Gastroesophageal sphincter (tissue), 3 donors: ENCODE measurements around the gene MMP20.

Experiments used
- CTCF ChIP-seq, 4 experiments: fragments of 200-600 bp in 2 of 4; fragments of 450-650 bp in 2 of 4; sonication (generic) in 1 of 4; IDR thresholded peaks; one replicate each; pipeline ENCODE4 v1.5.1; 2017 to 2019; ENCODE audit warnings: antibody characterized with exemption in 4 of 4, mild to moderate bottlenecking in 2 of 4, moderate library complexity in 2 of 4
- POLR2A ChIP-seq, 2 donors: fragments of 450-650 bp; IDR thresholded peaks; one replicate each; pipeline ENCODE4 v1.6.1; 2017; ENCODE audit warnings: antibody characterized with exemption in 2 of 2, mild to moderate bottlenecking in 2 of 2, moderate library complexity in 1 of 2

DNA sequence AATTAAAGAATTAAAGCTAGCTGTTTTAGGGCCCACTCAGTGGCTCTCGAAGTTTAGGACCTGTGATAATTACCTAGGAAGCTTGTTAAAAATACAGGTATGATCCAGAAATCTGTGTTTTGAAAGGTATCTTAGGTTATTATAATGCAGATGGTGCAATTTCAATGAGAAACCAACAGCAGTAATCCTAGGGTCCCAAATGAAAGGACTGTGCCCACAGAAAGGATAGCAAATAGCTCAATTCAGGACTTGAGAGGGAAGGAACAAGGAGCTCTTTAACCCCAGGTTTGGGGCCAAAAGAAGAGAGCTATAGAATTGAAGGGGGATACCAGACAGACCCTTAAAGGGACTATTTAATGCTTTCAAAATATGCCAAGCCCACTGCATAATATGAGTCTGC, 11.7 kb downstream of the MMP20 start:
- TF ChIP-seq CTCF (IDR thresholded peaks at IDR 0.05): no peak
- TF ChIP-seq POLR2A (IDR thresholded peaks at IDR 0.05): no peak
